Measurements from ENCODE around the gene ACAA1. TPM values are rescaled to one million over a fixed set of nuclear protein-coding genes. Genes with fewer than 3 reads are reported as not detected.

Gene ACAA1
- total RNA-seq, 1 experiment from 2014 or later, result 49.0 TPM

DNA sequence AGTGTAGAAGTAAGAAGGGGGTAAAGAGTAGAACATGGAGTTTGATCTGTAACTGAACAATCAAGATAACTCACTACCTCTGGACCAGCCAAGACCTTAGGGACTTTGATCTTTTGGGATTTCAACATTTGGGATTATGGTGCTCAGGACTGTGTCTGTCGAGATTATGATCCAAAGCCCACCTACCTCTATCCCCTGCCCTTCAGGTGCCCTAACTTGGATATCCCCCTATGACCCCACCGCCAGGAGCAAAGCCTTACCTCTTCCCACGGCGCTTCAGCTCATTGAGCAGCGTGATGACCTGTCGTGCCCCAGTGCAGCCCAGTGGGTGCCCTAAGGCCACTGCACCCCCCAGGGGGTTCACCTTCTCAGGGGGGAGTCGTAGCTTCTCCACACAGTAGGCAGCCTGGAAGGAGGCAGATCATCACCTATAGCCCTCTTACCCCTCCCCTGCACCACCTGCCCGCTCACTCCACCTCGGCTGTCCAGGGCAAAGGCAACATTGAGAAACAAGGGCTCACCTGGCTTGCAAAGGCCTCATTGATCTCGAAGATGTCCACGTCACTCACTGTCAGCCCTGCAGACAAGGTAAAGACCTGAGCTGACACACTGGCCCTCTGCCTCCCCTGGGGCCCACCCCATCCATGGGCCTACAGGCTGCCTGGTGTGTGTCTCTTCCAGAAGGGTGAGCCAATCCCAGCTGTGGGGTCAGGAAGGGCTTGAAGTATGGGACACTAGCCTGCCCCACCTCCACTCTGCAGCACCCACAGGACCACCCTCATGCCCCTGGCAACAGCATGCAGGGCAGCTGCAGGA is 11.4 kb downstream of the ACAA1 start:
- no peak for ATAC-seq
- no TSS peak for BruUV-seq (replicated peaks)
- no peaks in the 10 kb centered on the region for H4K20me1 ChIP-seq (ENCODE audit: insufficient read depth)

More for the DNA sequence above, 11.4 kb downstream of the ACAA1 start:
- intact Hi-C loops (cut with micrococcal nuclease), result no loop called here
- DNase-seq (ENCODE audit: low read depth, low spot score), result no peak
- Histone ChIP-seq H3K27me3 (ENCODE audit: insufficient read depth, low read length) (no peaks in the 10 kb centered on the region), H3K9me2 (ENCODE audit: insufficient read depth) (no peaks in the 10 kb centered on the region), H3K4me2 (ENCODE audit: low read length) (no peak overlapping the region), H3K9me3 (ENCODE audit: control insufficient read depth in 1 of 2, insufficient read depth in 1 of 2, low read depth in 1 of 2, low read length in 2 of 2) (no peaks in the 10 kb centered on the region), H3K36me3 (ENCODE audit: control insufficient read depth in 1 of 2, insufficient read depth in 2 of 2, low read length in 2 of 2) (peaks cover 21 to 39% of the 10 kb centered on the region in 2 experiments; a peak in 3 of 4 replicates), H3K4me1 (ENCODE audit: control insufficient read depth in 1 of 2, insufficient read depth in 2 of 2, low read length in 2 of 2) (no peaks in the 10 kb centered on the region), H3K9ac (ENCODE audit: low read length) (no peak overlapping the region), H2AFZ (ENCODE audit: low read depth, low read length, poor library complexity, severe bottlenecking) (no peak overlapping the region), H3K79me2 (ENCODE audit: insufficient read depth, low read length) (no peaks in the 10 kb centered on the region), H3K27ac (ENCODE audit: low read depth, low read length) (no peak overlapping the region), H3K4me3 (replicated peaks in 1 of 2; ENCODE audit: low read depth in 1 of 2, low read length in 2 of 2) (no peak overlapping the region)
- POLR2A ChIA-PET, result no interaction called here
- no peak for TF ChIP-seq TCF7L2 (IDR thresholded peaks at IDR 0.05; ENCODE audit: borderline replicate concordance, extremely low read depth, insufficient read depth, insufficient read length)
- TF ChIP-seq ZNF274 (IDR thresholded peaks at IDR 0.05; ENCODE audit: low read depth, low read length), result no peak
- no peak for TF ChIP-seq EZH2 (IDR thresholded peaks at IDR 0.05)
- TF ChIP-seq, protein P1, sequence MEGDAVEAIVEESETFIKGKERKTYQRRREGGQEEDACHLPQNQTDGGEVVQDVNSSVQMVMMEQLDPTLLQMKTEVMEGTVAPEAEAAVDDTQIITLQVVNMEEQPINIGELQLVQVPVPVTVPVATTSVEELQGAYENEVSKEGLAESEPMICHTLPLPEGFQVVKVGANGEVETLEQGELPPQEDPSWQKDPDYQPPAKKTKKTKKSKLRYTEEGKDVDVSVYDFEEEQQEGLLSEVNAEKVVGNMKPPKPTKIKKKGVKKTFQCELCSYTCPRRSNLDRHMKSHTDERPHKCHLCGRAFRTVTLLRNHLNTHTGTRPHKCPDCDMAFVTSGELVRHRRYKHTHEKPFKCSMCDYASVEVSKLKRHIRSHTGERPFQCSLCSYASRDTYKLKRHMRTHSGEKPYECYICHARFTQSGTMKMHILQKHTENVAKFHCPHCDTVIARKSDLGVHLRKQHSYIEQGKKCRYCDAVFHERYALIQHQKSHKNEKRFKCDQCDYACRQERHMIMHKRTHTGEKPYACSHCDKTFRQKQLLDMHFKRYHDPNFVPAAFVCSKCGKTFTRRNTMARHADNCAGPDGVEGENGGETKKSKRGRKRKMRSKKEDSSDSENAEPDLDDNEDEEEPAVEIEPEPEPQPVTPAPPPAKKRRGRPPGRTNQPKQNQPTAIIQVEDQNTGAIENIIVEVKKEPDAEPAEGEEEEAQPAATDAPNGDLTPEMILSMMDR (IDR thresholded peaks at IDR 0.05 in 2 of 3, conservative IDR thresholded peaks at IDR 0.05 in 1 of 3; ENCODE audit: borderline replicate concordance in 1 of 3, insufficient read depth in 1 of 3, low read depth in 2 of 3, low read length in 2 of 3), result no peak
- CTCF ChIA-PET, result no interaction called here
- RAD21 ChIA-PET (ENCODE audit: low non-redundant PET in 1 of 2, low total read pairs in 2 of 2, uncharacterized antibody in 2 of 2, unreplicated experiment in 2 of 2), result interaction anchor here in 1 of 2 experiments (0.6 kb wide), 1 partner anchor 32 kb away, joined by 3 read pairs; no protein-coding TSS in a partner anchor
